Left lung (tissue), 10 donors: Measurements from ENCODE around the gene OTUB1. TPM values are rescaled to one million over a fixed set of nuclear protein-coding genes. Genes with fewer than 3 reads are reported as not detected.
"Not testable (repeated sequence)": the region's sequence is repeated elsewhere in the genome, so short reads cannot be mapped to it uniquely, and the experiment has no call there.

Source experiments
- ATAC-seq: fragments of 200-7000 bp; cut with Tn5 transposase; one replicate; pipeline ENCODE4 v1.9.1; 2020; ENCODE audit warnings: moderate library complexity
- DNase-seq, 4 donors: peaks; one replicate each; pipeline ENCODE4 v3.0.0-alpha.2; 2013 to 2020
- H3K27ac ChIP-seq, 2 donors: fragments of 200-600 bp; sonication (generic) in 1 of 2; one replicate each; pipeline versions ENCODE4 v1.5.0 to v1.8.0; 2020 to 2021
- H3K27me3 ChIP-seq, 2 donors: fragments of 200-600 bp; sonication (generic) in 1 of 2; one replicate each; pipeline versions ENCODE4 v1.5.0 to v1.8.0; 2020 to 2021
- H3K36me3 ChIP-seq, 2 donors: fragments of 200-600 bp; sonication (generic) in 1 of 2; one replicate each; pipeline versions ENCODE4 v1.5.0 to v1.8.0; 2020 to 2021
- H3K4me1 ChIP-seq, 2 donors: fragments of 200-600 bp; one replicate each; pipeline ENCODE4 v1.8.0; 2021
- H3K4me3 ChIP-seq, 2 donors: fragments of 200-600 bp; sonication (generic) in 1 of 2; one replicate each; pipeline versions ENCODE4 v1.5.0 to v1.8.0; 2020 to 2021; ENCODE audit warnings: mild to moderate bottlenecking in 1 of 2
- H3K9me3 ChIP-seq, 2 donors: fragments of 200-600 bp; sonication (generic) in 1 of 2; one replicate each; pipeline versions ENCODE4 v1.5.0 to v1.8.0; 2020 to 2021
- CTCF ChIP-seq, 2 donors: fragments of 200-600 bp; sonication (generic) in 1 of 2; IDR thresholded peaks; one replicate each; pipeline versions ENCODE4 v1.5.0 to v1.8.0; 2021; ENCODE audit warnings: antibody characterized with exemption in 2 of 2
- intact Hi-C, 2 donors: fragments of 100-400 bp; cut with DNase I; formaldehyde crosslinking; loops; one replicate each; pipeline versions ENCODE4 v1.11.2 to v1.14.2; 2022
- polyA plus RNA-seq, 6 donors: library from polyadenylated mRNA; unstranded; fragments of 120-200 nt; gene quantifications; one replicate each; pipeline ENCODE4 v1.2.1, GENCODE V29; 2013; ENCODE audit not compliant: insufficient read length in 6 of 6
- total RNA-seq, 2 donors: library from RNA; stranded (reverse); fragmentation: NEBNext Ultra II Directional; extraction: Animal tissue kit (Norgen Biotek cat#: 25700); gene quantifications; one replicate each; pipeline ENCODE4 v1.2.1, GENCODE V29; 2021
- donor health status: DM: no; HTN: yes; CAD: no.
- donor health status: DM: no; HTN: no; CAD: no.

Gene OTUB1
- total and polyA plus RNA-seq, 8 donors = 65.0 to 94.8 (median 83.1) TPM

GRCh38 chr11:64044730-64045393 is 58.6 kb downstream of the OTUB1 start:
- no peak overlapping the region for H3K27ac ChIP-seq
- H3K27me3 ChIP-seq = no peaks in the 10 kb centered on the region
- no peak overlapping the region for H3K4me3 ChIP-seq
- TF ChIP-seq CTCF (IDR thresholded peaks at IDR 0.05) = no peak
- intact Hi-C loops = no loop called here
- H3K4me1 ChIP-seq = peaks cover 0 to 3% of the 10 kb centered on the region in 2 donors
- peak in 1 of 4 donors; percentile 41 for DNase-seq
- no peaks in the 10 kb centered on the region for H3K9me3 ChIP-seq
- H3K36me3 ChIP-seq = no peaks in the 10 kb centered on the region
- ATAC-seq = no peak

DNA sequence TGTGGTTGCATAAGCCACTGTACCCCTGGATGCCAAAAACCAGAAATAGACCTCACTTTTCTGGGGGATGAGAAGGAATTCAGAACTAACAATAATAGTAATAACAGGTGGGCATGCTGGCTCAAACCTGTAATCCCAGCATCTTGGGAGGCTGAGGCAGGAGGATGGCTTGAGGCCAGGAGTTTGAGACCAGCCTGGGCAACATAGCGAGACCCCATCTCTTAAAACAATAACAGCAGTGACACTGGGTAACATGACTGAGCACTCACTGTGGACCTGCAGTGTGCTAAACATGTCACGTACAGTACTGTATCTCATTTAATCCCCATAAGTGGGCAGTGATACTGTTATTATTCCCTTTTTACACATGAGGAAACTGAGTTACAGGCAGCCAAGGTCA is 59.5 kb downstream of the OTUB1 start:
- DNase-seq (no peak), ATAC-seq (no peak)
- no peak overlapping the region for H3K27ac ChIP-seq
- H3K4me1 ChIP-seq = peaks cover 0 to 3% of the 10 kb centered on the region in 2 donors
- H3K4me3 ChIP-seq = no peak overlapping the region
- no peak for TF ChIP-seq CTCF (IDR thresholded peaks at IDR 0.05)
- no peaks in the 10 kb centered on the region for H3K36me3 ChIP-seq
- H3K9me3 ChIP-seq = no peaks in the 10 kb centered on the region
- intact Hi-C loops = no loop called here
- H3K27me3 ChIP-seq = no peaks in the 10 kb centered on the region

- H3K27me3 ChIP-seq, ATAC-seq, H3K4me3 ChIP-seq, H3K4me1 ChIP-seq, DNase-seq, H3K27ac ChIP-seq, H3K9me3 ChIP-seq, intact Hi-C loops, H3K36me3 ChIP-seq: not testable (repeated sequence)
Measured at GRCh38 chr11:64047373-64047772, 61.1 kb downstream of the OTUB1 start.

Other genes with a start within 250 kb of the OTUB1 start
- 10 to 100 TPM in 1 of 2 donors, 1 to 10 TPM in 1; 9.2 to 14.0 TPM for gene ZFTA, start 217.7 kb upstream of the OTUB1 start, total RNA-seq
- 10 to 100 TPM; 28.7 to 40.0 (median 36.3) TPM for gene ZFTA, start 217.7 kb upstream of the OTUB1 start, polyA plus RNA-seq
- 10 to 100 TPM; 20.3 to 21.7 TPM for gene SPINDOC, start 173.0 kb upstream of the OTUB1 start, total RNA-seq
- 10 to 100 TPM; 30.0 to 46.2 (median 36.5) TPM for gene SPINDOC, start 173.0 kb upstream of the OTUB1 start, polyA plus RNA-seq
- 10 to 100 TPM; 38.9 to 45.5 TPM for gene MARK2, start 147.3 kb upstream of the OTUB1 start, total RNA-seq
- 10 to 100 TPM; 29.0 to 40.3 (median 32.2) TPM for gene MARK2, start 147.3 kb upstream of the OTUB1 start, polyA plus RNA-seq
- 1 to 10 TPM in 1 of 2 donors, under 1 TPM in 1; 0.45 to 1.4 TPM for gene RCOR2, start 69.3 kb upstream of the OTUB1 start, total RNA-seq
- 10 to 100 TPM in 5 of 6 donors, 1 to 10 TPM in 1; 9.3 to 17.4 (median 14.9) TPM for gene RCOR2, start 69.3 kb upstream of the OTUB1 start, polyA plus RNA-seq
- gene NAA40, start 47.4 kb upstream of the OTUB1 start, total RNA-seq = 10 to 100 TPM; 15.9 to 16.6 TPM
- gene NAA40, start 47.4 kb upstream of the OTUB1 start, polyA plus RNA-seq = 10 to 100 TPM; 27.6 to 34.8 (median 29.3) TPM
- gene COX8A, start 11.8 kb upstream of the OTUB1 start, total RNA-seq = 100 to 1,000 TPM; 267 to 281 TPM
- gene COX8A, start 11.8 kb upstream of the OTUB1 start, polyA plus RNA-seq = 100 to 1,000 TPM; 135 to 192 (median 162) TPM
- under 1 TPM; 0.15 to 0.18 TPM for gene FLRT1, start 49.5 kb downstream of the OTUB1 start, total RNA-seq
- 1 to 10 TPM; 2.6 to 5.5 (median 4.0) TPM for gene FLRT1, start 49.5 kb downstream of the OTUB1 start, polyA plus RNA-seq
- gene MACROD1, start 179.7 kb downstream of the OTUB1 start, total RNA-seq = 10 to 100 TPM; 13.5 to 19.8 TPM
- gene MACROD1, start 179.7 kb downstream of the OTUB1 start, polyA plus RNA-seq = 10 to 100 TPM; 18.5 to 25.1 (median 22.0) TPM
- gene STIP1, start 199.7 kb downstream of the OTUB1 start, total RNA-seq = 100 to 1,000 TPM; 124 to 149 TPM
- 100 to 1,000 TPM; 142 to 209 (median 172) TPM for gene STIP1, start 199.7 kb downstream of the OTUB1 start, polyA plus RNA-seq
- gene FERMT3, start 220.3 kb downstream of the OTUB1 start, total RNA-seq = 100 to 1,000 TPM in 1 of 2 donors, 10 to 100 TPM in 1; 42.2 to 100 TPM
- gene FERMT3, start 220.3 kb downstream of the OTUB1 start, polyA plus RNA-seq = 10 to 100 TPM in 3 of 6 donors, 1 to 10 TPM in 3; 9.1 to 11.9 (median 10.1) TPM
- 10 to 100 TPM; 26.8 to 28.9 TPM for gene TRPT1, start 239.7 kb downstream of the OTUB1 start, total RNA-seq
- 10 to 100 TPM; 26.3 to 33.2 (median 28.9) TPM for gene TRPT1, start 239.7 kb downstream of the OTUB1 start, polyA plus RNA-seq
- gene NUDT22, start 239.8 kb downstream of the OTUB1 start, total RNA-seq = 10 to 100 TPM; 50.6 to 54.3 TPM
- gene NUDT22, start 239.8 kb downstream of the OTUB1 start, polyA plus RNA-seq = 10 to 100 TPM; 17.1 to 28.7 (median 21.5) TPM
- 10 to 100 TPM; 26.0 to 43.3 TPM for gene DNAJC4, start 244.1 kb downstream of the OTUB1 start, total RNA-seq
- gene DNAJC4, start 244.1 kb downstream of the OTUB1 start, polyA plus RNA-seq = 10 to 100 TPM; 61.3 to 83.9 (median 72.3) TPM
- gene VEGFB, start 248.1 kb downstream of the OTUB1 start, total RNA-seq = 100 to 1,000 TPM; 107 to 132 TPM
- 100 to 1,000 TPM in 1 of 6 donors, 10 to 100 TPM in 5; 72.9 to 111 (median 81.7) TPM for gene VEGFB, start 248.1 kb downstream of the OTUB1 start, polyA plus RNA-seq